22Rv1 (cell line): ENCODE data around the gene TTC28.
A peak's percentile ranks its signal among the peaks of the same experiment; 100 is the strongest.

ENCODE experiments used
- H3K27ac ChIP-seq: fragments of 450-650 bp; 2 replicates; pipeline ENCODE4 v1.5.1; 2017
- ZFX ChIP-seq: fragments of 450-650 bp; IDR thresholded peaks from 2 replicates; pipeline ENCODE4 v1.6.1; 2017; ENCODE audit warnings: antibody characterized with exemption, borderline replicate concordance
- TF ChIP-seq, protein P1 (sequence below): fragments of 450-650 bp; IDR thresholded peaks from 2 replicates; pipeline ENCODE4 v1.5.1; 2017; ENCODE audit warnings: mild to moderate bottlenecking

The TTC28 gene

DNA sequence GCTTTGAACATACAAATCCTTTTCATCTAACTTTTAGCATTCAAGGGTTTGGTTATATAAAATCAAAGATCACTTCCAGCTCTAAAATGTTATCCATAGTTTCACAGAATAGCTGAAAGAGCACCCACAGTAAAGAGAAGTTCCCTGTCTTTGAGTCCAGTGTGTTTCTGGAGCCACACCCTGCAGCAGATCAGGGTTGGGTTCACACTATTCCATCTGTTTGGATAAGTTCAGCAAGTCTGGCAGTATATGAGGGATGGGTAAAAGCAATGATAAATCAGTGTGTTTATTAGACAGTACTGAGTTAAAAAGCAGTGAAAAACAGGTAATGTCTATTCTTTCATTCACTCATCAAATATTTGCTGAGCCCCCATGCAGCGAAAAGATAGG, 624.8 kb downstream of the TTC28 start:
- TF ChIP-seq ZFX, result no peak
- TF ChIP-seq, protein P1, sequence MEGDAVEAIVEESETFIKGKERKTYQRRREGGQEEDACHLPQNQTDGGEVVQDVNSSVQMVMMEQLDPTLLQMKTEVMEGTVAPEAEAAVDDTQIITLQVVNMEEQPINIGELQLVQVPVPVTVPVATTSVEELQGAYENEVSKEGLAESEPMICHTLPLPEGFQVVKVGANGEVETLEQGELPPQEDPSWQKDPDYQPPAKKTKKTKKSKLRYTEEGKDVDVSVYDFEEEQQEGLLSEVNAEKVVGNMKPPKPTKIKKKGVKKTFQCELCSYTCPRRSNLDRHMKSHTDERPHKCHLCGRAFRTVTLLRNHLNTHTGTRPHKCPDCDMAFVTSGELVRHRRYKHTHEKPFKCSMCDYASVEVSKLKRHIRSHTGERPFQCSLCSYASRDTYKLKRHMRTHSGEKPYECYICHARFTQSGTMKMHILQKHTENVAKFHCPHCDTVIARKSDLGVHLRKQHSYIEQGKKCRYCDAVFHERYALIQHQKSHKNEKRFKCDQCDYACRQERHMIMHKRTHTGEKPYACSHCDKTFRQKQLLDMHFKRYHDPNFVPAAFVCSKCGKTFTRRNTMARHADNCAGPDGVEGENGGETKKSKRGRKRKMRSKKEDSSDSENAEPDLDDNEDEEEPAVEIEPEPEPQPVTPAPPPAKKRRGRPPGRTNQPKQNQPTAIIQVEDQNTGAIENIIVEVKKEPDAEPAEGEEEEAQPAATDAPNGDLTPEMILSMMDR, result no peak

DNA sequence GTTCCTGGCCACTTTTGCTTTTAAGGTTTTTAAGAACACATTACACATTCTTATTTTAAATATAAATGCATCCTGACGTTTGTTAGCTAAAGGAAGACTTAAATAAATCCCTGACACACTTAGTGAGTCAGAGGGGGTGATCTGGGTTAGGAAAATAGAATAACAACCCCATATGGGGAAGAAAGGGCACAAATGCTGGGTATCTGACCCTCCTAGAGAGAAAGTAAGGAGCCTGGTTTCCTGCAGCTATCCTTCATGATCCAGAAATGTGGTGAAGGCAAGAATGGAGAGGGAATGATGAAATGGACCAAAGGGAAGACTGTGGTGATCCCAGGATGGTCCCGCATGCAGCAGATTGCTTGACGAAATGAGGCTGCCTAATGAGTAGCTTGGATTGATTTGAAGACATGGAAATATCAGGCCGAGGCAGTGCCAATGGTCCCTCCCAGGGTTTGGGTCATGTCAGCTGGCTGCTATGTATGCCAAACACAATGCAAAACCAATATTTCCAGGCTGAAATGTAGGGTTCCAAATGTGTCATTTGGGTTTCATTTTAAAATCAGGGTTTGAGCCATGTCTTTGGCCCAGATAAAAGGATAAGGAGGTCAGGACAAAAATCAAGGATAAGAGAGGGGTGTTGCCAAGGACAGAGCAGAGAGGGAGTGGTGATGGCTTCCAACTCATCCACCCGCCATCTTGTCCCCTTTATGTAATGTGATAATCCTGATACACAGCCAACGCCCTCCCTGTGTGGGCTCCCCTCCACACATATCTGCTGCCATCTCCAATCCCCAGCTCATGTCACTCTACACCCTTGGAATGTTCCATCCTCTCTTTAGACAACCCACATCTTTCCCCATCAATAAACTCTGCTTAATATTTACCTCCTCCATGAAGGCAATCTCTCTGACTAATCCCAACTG, 625.5 kb downstream of the TTC28 start:
- H3K27ac ChIP-seq, result no peak overlapping the region
- no peak for TF ChIP-seq ZFX
- TF ChIP-seq, protein P1, result no peak

More for the DNA sequence above, 624.8 kb downstream of the TTC28 start:
- no peak overlapping the region for H3K27ac ChIP-seq

DNA sequence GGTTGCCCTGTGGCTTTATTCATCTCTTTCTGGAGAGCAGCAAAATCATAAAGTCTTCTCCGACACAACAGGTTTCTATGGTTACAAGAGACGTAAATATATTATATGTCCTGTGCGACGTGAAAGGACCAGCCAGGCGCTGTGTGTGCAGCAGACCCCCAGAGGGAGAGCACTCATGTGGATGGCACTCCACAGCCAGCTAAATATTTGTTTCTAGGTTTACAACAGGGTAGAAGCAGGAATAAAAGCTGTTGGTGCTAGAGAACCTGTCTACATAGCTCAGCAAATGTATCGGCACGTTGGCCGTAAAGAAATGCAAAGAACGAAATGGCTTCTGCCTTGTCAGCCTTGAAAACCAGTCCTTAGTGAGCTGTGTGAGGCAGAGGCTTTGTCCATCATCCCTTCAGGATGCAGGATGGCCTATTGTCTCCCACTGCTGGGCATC, 626.8 kb downstream of the TTC28 start:
- no peak overlapping the region for H3K27ac ChIP-seq
- no peak for TF ChIP-seq ZFX
- TF ChIP-seq, protein P1, result no peak

DNA sequence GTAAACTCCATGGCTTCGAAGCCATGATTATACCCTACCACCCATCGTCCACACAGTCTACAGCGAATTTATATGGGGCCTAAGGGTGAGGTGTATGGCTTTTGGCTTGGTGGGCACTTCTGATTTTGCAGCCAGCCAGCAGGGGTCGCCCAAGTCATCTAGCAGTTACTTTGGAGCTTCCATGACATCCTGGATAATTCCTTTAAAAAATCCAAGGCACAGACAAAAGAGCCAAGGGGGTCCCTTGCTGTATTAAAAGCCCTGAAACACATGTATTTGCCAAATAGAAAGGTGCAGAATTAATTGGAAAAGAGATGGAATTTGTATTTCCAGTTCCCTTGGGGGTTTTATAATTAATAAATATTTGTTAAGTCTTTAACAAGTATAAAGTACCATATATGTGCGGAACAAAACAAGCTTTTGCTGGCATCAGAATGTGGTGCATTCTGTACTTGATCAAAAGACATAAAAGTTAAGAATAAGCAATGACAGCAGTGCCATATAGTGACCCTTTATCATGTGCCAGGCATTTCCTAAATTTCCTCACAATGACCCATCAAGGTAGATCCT, 627.8 kb downstream of the TTC28 start:
- no peak for TF ChIP-seq ZFX
- TF ChIP-seq, protein P1, result peak; percentile 96
- H3K27ac ChIP-seq, result no peak overlapping the region

DNA sequence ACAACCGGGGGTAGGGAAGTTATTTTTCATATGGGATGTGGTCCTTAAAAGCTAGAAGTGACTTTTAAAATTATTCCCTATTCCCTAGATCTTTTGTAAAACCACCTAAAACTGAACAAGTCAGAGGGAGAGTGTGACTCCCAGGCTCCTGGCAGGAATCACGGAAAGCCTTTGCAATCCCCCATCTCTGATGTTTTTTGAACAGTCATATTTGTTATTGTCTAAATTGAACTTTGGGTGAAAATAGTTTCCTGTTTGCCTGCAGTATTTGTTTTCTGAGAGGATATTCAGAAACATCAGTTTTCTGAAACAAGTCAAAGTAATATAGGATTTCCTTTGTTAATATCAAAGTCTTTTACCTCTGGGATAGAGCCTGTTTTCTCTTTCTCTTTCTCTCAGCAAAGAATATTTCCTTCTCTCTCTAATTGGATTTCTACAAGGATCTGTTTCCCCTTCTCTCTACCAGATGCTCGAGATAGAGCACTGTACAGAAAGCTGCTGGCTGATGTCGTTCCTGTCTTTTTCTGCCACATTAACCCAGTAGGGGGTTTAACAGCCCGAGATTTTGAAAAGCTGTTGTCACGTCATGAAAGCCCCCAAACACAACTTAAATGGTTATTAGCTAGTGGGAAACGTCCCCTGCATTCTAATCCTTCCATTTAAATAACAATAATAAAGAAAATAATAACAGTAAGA, 628.4 kb downstream of the TTC28 start:
- no peak overlapping the region for H3K27ac ChIP-seq
- no peak for TF ChIP-seq ZFX
- TF ChIP-seq, protein P1, result no peak

DNA sequence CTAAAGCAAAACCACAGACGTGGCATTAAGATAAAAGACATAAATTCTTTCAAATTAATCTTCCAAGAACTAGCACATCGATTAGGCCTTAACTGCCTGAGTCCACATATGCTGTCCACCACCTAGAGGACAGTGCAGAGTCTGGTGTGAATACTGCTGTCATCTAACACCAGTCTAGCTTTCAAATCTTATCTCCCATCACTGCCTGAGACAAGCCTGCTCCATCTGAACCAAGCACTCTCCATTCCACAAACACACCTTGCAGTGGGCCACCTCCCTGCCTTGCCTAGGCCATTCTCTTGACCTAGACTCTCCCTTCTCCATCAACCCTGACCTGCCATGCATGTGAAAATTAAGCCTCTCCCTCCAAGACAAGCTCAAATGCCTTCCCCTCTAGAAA, 631.1 kb downstream of the TTC28 start:
- no peak for TF ChIP-seq ZFX
- TF ChIP-seq, protein P1, result no peak

More for the DNA sequence above, 631.1 kb downstream of the TTC28 start:
- no peak overlapping the region for H3K27ac ChIP-seq
